Lung (tissue), 12 donors: ENCODE results near the gene SCGB1A1. TPM values are rescaled to one million over a fixed set of nuclear protein-coding genes. Genes with fewer than 3 reads are reported as not detected.

Experiments
- ATAC-seq: fragments of 200-7000 bp; cut with Tn5 transposase; one replicate; pipeline ENCODE4 v1.9.1; 2020; ENCODE audit warnings: moderate number of reproducible peaks; ENCODE audit not compliant: insufficient read depth, low FRiP score
- DNase-seq, 3 donors: peaks; one replicate each; pipeline ENCODE4 v3.0.0-alpha.2; 2013 to 2017
- H3K27ac ChIP-seq, 2 donors: one replicate each; pipeline ENCODE4 v1.5.1; 2013; ENCODE audit warnings: mild to moderate bottlenecking in 2 of 2, moderate library complexity in 2 of 2, control low read depth in 1 of 2, inconsistent platforms in 1 of 2, low read depth in 1 of 2, low read length in 1 of 2
- H3K27me3 ChIP-seq, 3 donors: one replicate each; pipeline ENCODE4 v1.5.1; 2013; ENCODE audit warnings: low read length in 2 of 3; ENCODE audit not compliant: control insufficient read depth in 3 of 3, insufficient read depth in 3 of 3
- H3K36me3 ChIP-seq, 4 donors: one replicate each; pipeline ENCODE4 v1.5.1; 2013; ENCODE audit warnings: low read length in 4 of 4, mild to moderate bottlenecking in 1 of 4, moderate library complexity in 1 of 4; ENCODE audit not compliant: control insufficient read depth in 4 of 4, insufficient read depth in 4 of 4
- H3K4me1 ChIP-seq, 5 donors: one replicate each; pipeline ENCODE4 v1.5.1; 2013; ENCODE audit warnings: low read length in 5 of 5, mild to moderate bottlenecking in 2 of 5, moderate library complexity in 1 of 5; ENCODE audit not compliant: control insufficient read depth in 5 of 5, insufficient read depth in 5 of 5
- H3K4me3 ChIP-seq: one replicate; pipeline ENCODE4 v1.5.1; 2013; ENCODE audit warnings: mild to moderate bottlenecking, control low read depth, moderate library complexity
- H3K9ac ChIP-seq, 2 donors: one replicate each; pipeline ENCODE4 v1.5.1; 2013; ENCODE audit warnings: low read length in 2 of 2, control low read depth in 1 of 2; ENCODE audit not compliant: insufficient read depth in 1 of 2
- H3K9me3 ChIP-seq, 4 donors: one replicate each; pipeline ENCODE4 v1.5.1; 2013; ENCODE audit warnings: low read length in 3 of 4, mild to moderate bottlenecking in 1 of 4, moderate library complexity in 1 of 4; ENCODE audit not compliant: control insufficient read depth in 4 of 4, insufficient read depth in 3 of 4
- CTCF ChIP-seq: IDR thresholded peaks from 2 replicates; pipeline ENCODE4 v1.5.1; 2012; ENCODE audit warnings: mild to moderate bottlenecking; ENCODE audit errors: control extremely low read depth, extremely low read depth
- WGBS, 2 donors: extraction: QIAGEN DNeasy Blood & Tissue Kit; methylation state at CpG; one replicate each; pipeline ENCODE4 v1.1.7; 2013; 5-methylcytosine and 5-hydroxymethylcytosine counted together
- polyA plus RNA-seq, 2 donors: library from polyadenylated mRNA; stranded (reverse); fragments of 200-250 nt; gene quantifications; one replicate each; pipeline ENCODE4 v1.2.1, GENCODE V29; 2013
- total RNA-seq, 2 donors: library from RNA; depleted of rRNA in 1 of 2; stranded (reverse); fragments of >200 nt in 1 of 2; gene quantifications; one replicate each; pipeline ENCODE4 v1.2.1, GENCODE V29; 2014 to 2021
- donor health status: control.
- donor health status: control.
- donor health status: Bipolar disorder and iron deficiency.
- donor health status: healthy.
- donor health status: DM: yes; HTN: yes; CAD: no.

SCGB1A1 gene
- total and polyA plus RNA-seq, 4 donors = 16.0 to 6,099 (median 3,995) TPM

GRCh38 chr11:62411524-62411923 is 7.3 kb upstream of the SCGB1A1 start:
- no peak overlapping the region for H3K4me3 ChIP-seq
- no peak for TF ChIP-seq CTCF
- H3K4me1 ChIP-seq = peaks cover 0 to 10% (median 0%) of the 10 kb centered on the region in 5 donors
- DNase-seq (no peak), ATAC-seq (no peak)
- no peaks in the 10 kb centered on the region for H3K9me3 ChIP-seq
- H3K27me3 ChIP-seq = no peaks in the 10 kb centered on the region
- H3K36me3 ChIP-seq = no peaks in the 10 kb centered on the region
- H3K27ac ChIP-seq = no peak overlapping the region
- 80 to 88% methylated on average over 5 of the region's 5 CpGs for WGBS, 2 donors
- no peak overlapping the region for H3K9ac ChIP-seq

- Histone ChIP-seq H3K36me3 (no peaks in the 10 kb centered on the region), H3K9me3 (no peaks in the 10 kb centered on the region), H3K4me3 (no peak overlapping the region), H3K4me1 (peaks cover 0 to 21% (median 2%) of the 10 kb centered on the region in 5 donors), H3K9ac (no peak overlapping the region), H3K27me3 (no peaks in the 10 kb centered on the region), H3K27ac (no peak overlapping the region)
- no peak for DNase-seq
- no peak for ATAC-seq
- no peak for TF ChIP-seq CTCF
- WGBS, 2 donors = 73 to 84% methylated on average over 8 of the region's 8 CpGs
Measured at GRCh38 chr11:62413060-62413696, 5.7 kb upstream of the SCGB1A1 start.

GRCh38 chr11:62416596-62416995 is 2.2 kb upstream of the SCGB1A1 start:
- TF ChIP-seq CTCF = no peak
- Histone ChIP-seq H3K27me3 (no peaks in the 10 kb centered on the region), H3K36me3 (no peaks in the 10 kb centered on the region), H3K4me3 (no peak overlapping the region), H3K27ac (no peak overlapping the region), H3K4me1 (peaks cover 0 to 45% (median 22%) of the 10 kb centered on the region in 5 donors), H3K9me3 (no peaks in the 10 kb centered on the region), H3K9ac (no peak overlapping the region)
- DNase-seq (no peak), ATAC-seq (no peak)
- WGBS, 2 donors = 88 to 90% methylated on average over 12 of the region's 12 CpGs

- no peak overlapping the region for H3K27ac ChIP-seq
- no peaks in the 10 kb centered on the region for H3K9me3 ChIP-seq
- 76 to 86% methylated on average over 5 of the region's 5 CpGs for WGBS, 2 donors
- no peak overlapping the region for H3K9ac ChIP-seq
- no peak for TF ChIP-seq CTCF
- H3K36me3 ChIP-seq = no peaks in the 10 kb centered on the region
- ATAC-seq (no peak), DNase-seq (no peak)
- no peak overlapping the region for H3K4me3 ChIP-seq
- H3K27me3 ChIP-seq = no peaks in the 10 kb centered on the region
- peaks cover 0 to 53% (median 22%) of the 10 kb centered on the region in 5 donors for H3K4me1 ChIP-seq
Measured at GRCh38 chr11:62418136-62418535, 697 bp upstream of the SCGB1A1 start.
